HUDEP-2 (cell line): ENCODE data around the gene TRPM2.
A peak's percentile ranks its signal among the peaks of the same experiment; 100 is the strongest.
"Not testable (repeated sequence)": the region's sequence is repeated elsewhere in the genome, so short reads cannot be mapped to it uniquely, and the experiment has no call there.

ENCODE experiments used
- DNase-seq, 76 experiments: peaks; one replicate each; lab custom pipeline; 2025; ENCODE audit not compliant: unreplicated experiment in 76 of 76; lab: John Stamatoyannopoulos, UW

The TRPM2 gene

GRCh38 chr21:44333509-44334328 lies 19.7 kb upstream of the TRPM2 start:
- no peak for DNase-seq

GRCh38 chr21:44334329-44335030 lies 18.9 kb upstream of the TRPM2 start:
- no peak for DNase-seq

- no peak for DNase-seq
These were observed 18.0 kb upstream of the TRPM2 start for GRCh38 chr21:44335266-44336059.

GRCh38 chr21:44337449-44337848 lies 16.0 kb upstream of the TRPM2 start:
- no peak for DNase-seq

GRCh38 chr21:44337941-44338895 lies 15.2 kb upstream of the TRPM2 start:
- DNase-seq, result peak in 15 of 76 experiments; percentile 15 to 50 (median 41)

- DNase-seq, result peak in 75 of 76 experiments; percentile 49 to 98 (median 94)
These were observed 14.2 kb upstream of the TRPM2 start, which contains the start of gene CFAP410 for GRCh38 chr21:44338971-44339910. Gene CFAP410 (minus strand): TSS chr21:44339390. CDS start chr21:44339194, 196 bp downstream.

GRCh38 chr21:44341726-44342458 lies 11.5 kb upstream of the TRPM2 start:
- not testable (repeated sequence) for DNase-seq

GRCh38 chr21:44342981-44343380 lies 10.4 kb upstream of the TRPM2 start:
- not testable (repeated sequence) for DNase-seq

GRCh38 chr21:44344541-44345183 lies 8.8 kb upstream of the TRPM2 start:
- DNase-seq, result no peak

- no peak for DNase-seq
These were observed 7.9 kb upstream of the TRPM2 start for GRCh38 chr21:44345495-44345894.

GRCh38 chr21:44347911-44348451 lies 5.4 kb upstream of the TRPM2 start:
- DNase-seq, result no peak

GRCh38 chr21:44348861-44349260 lies 4.6 kb upstream of the TRPM2 start:
- DNase-seq, result no peak

- DNase-seq, result no peak
These were observed 4.0 kb upstream of the TRPM2 start for GRCh38 chr21:44349416-44349846.

GRCh38 chr21:44349847-44350772 lies 3.3 kb upstream of the TRPM2 start:
- DNase-seq, result no peak

GRCh38 chr21:44350773-44351481 lies 2.5 kb upstream of the TRPM2 start:
- no peak for DNase-seq
